Activated CD8-positive, alpha-beta memory T cell treated with anti-CD3 and anti-CD28 coated beads, Interleukin-2, amount 50 U/mL, for 24 hours (primary cell): ENCODE results near the gene ARMC10.
"Not testable (repeated sequence)": the region's sequence is repeated elsewhere in the genome, so short reads cannot be mapped to it uniquely, and the experiment has no call there.

ENCODE experiments used
- DNase-seq: peaks from one replicate; pipeline ENCODE4 v3.0.0-alpha.2; 2020; ENCODE audit errors: extremely low read depth

The ARMC10 gene

GRCh38 chr7:103124429-103124979 is 49.6 kb downstream of the ARMC10 start:
- no peak for DNase-seq

GRCh38 chr7:103127006-103127405 is 52.1 kb downstream of the ARMC10 start:
- DNase-seq = no peak

DNA sequence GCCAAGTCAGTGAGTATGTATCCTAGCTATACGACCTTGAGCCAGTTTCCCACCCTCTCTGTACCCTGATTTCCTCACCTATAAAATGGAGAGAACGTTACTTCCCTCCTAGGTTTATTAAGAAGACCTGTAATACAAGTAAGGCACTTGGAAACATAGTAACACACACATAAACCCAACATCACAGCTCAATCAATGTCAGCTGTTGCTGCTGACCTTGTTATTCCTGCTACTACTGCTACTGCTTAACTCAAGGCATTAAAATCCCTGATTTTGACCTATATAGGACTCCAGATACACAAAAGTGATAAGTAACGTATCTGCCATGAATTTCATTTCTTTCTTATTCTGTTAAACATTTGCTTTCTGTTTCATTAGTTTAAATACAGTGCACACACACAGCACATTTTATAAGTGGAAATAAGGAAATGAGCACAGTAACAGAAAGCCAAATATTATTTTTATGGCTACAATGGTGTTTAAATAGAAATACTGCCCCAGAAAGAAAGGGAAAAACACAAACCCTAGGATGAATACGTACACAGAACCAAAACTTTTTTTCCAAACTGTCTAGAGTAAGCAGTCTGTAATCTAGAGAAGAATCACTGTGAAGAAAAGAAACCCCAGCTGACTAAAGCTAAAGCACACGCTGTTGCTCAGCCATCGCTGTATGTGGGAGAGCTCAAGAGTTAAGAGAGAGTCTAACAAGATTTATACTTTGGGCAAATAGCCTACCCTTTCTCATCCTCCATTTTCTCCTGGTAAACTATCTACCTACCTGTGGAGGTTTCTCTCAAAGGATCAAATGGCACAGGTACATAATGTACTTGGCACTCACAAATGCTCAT is 55.0 kb downstream of the ARMC10 start:
- no peak for DNase-seq

- no peak for DNase-seq
Measured at GRCh38 chr7:103130901-103131624, 56.1 kb downstream of the ARMC10 start.

DNA sequence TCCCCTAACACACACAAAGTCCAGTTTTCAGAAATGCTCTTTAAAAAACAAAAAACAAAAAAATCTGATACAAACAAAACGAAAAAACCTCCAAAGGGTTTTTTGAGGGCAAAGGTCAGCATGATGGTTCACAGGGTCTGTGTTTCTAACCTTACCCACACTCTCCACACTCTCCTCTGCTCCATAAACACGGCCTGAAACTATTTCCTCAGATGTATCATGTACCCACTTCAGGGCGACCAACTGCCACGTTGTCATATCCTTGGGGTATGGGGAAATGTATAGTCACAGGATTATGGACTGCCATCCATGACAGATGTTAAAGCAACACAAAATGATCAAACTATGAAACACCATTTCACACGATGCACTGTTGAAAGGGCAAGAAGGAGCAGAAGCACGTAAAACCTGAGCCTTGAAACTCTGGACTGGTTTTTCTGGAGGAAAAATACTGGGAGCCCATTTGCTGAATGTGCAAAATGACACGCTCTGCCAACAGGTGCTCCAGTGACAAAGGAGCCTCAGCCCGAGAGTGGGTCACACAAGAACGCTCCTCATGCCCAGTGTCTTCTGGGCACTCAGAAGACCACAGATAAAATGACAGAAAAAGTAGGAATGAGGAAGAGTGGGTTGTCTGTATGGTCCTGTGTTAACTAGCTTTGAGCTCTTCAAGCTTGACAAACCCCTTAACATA is 58.2 kb downstream of the ARMC10 start:
- no peak for DNase-seq

GRCh38 chr7:103134836-103135554 is 60.1 kb downstream of the ARMC10 start:
- DNase-seq = no peak

DNA sequence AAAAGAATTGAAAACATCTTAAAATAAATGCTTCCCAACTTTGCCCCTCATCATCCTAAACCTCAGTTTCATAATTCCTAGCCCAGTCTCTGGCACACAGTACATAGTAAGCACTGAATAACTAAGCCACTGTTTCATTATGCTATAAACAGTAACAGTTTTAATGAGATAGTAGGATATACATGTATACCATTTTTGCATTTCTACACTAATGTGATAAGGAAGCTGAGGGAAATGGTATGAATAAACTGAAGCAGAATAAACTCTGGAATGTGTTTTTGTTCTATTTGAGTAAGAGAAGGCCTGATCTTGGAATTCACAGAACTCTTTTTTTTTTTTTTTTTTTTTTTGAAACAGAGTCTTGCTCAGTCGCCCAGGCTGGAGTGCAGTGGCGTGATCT is 65.1 kb downstream of the ARMC10 start:
- no peak for DNase-seq

GRCh38 chr7:103140685-103141084 is 65.7 kb downstream of the ARMC10 start:
- DNase-seq = no peak

DNA sequence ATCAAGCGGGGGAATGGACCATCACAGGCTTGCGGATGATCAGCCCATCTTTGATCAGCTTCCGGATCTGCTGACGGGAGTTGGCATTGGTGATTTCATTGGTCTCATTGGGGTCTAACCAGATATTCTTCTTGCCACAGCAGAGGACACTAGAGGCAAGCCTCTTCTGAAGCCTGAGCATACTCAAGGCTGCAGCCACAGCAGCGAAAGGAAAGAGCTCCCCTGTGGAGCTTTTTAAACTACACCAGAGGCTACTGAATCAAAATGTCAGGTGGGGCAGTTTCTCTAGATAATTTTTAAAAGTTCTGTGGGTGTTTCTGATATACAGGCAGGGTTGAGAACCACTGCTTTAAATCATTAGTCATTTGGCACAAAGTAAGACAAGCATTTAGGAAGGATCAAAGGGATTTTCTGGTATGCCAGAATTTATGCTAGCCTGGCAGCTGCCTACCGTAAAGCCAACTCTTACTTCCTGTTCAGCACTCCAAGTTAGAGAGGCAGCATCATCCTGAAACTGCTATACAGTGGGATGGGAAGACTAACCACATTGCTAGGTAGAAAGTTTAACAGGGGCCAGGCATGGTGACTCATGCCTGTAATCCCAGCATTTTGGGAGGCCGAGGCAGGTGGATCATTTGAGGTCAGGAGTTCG is 66.9 kb downstream of the ARMC10 start:
- no peak for DNase-seq

DNA sequence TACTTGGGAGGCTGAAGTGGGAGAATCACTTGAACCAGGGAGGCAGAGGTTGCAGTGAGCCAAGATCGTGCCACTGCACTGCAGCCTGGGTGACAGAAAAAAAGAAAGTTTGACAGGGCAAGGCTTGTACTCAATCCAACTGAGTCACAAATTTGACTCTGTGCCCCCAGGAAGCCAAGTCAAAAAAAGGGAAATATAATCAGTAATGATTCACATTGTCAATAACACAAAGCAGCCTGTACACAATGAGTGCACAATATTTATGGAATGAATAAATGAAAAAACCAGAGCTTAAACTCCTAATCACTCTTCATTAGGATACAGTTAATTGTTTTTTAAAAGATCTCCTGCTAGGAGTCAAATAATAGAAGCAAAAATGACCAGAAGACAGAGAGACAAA is 67.6 kb downstream of the ARMC10 start:
- no peak for DNase-seq

- DNase-seq = no peak
Measured at GRCh38 chr7:103143868-103144267, 68.9 kb downstream of the ARMC10 start.

GRCh38 chr7:103144754-103145153 is 69.8 kb downstream of the ARMC10 start:
- DNase-seq = not testable (repeated sequence)

GRCh38 chr7:103148131-103148993 is 73.4 kb downstream of the ARMC10 start:
- no peak for DNase-seq
